ENCODE data around the gene RBMS1.

DNA sequence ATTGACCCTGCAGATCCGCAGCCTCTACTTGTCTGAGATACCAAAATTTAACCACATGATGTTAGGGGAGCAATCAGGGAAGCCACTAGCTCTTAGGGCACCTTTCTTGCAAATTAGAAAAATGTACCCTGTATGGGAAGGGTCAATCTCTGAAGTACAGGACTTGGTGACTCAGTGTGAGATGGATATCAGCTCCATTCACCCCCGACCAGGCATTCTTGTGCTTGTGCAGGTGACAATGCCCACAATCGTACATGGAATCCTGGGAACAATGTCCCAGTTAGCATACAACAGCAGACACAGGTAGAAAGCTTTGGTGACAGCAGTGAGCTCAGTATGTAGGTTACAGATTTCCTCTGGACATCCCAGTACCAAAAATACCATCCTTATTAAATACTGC lies 155.9 kb downstream of the RBMS1 start:
- no peak for TF ChIP-seq CTCF (conservative IDR thresholded peaks at IDR 0.05; ENCODE audit: low read depth in 2 of 2)
- TF ChIP-seq EZH2 (IDR thresholded peaks at IDR 0.05; ENCODE audit: low read depth, unreplicated experiment) = no peak

All from GM23338 (cell line).